Adrenal gland (tissue), 5 donors: Measurements from ENCODE around the gene VAMP4.

Experiments used
- POLR2A ChIP-seq, 2 donors: fragments of 450-650 bp; IDR thresholded peaks; one replicate each; pipeline ENCODE4 v1.6.1; 2017; ENCODE audit warnings: antibody characterized with exemption in 2 of 2, mild to moderate bottlenecking in 2 of 2, moderate library complexity in 1 of 2
- TF ChIP-seq, protein P1 (sequence below), 6 experiments: fragments of 450-650 bp in 4 of 6; fragments of 200-600 bp in 2 of 6; sonication (generic) in 1 of 6; IDR thresholded peaks; 1 replicate in 5 of 6; 2 replicates in 1 of 6; pipeline versions ENCODE4 v1.5.1 to v1.8.0; 2016 to 2021; ENCODE audit warnings: antibody characterized with exemption in 6 of 6, mild to moderate bottlenecking in 2 of 6, moderate library complexity in 1 of 6
- donor health status: DM: no; HTN: no; CAD: no.

DNA sequence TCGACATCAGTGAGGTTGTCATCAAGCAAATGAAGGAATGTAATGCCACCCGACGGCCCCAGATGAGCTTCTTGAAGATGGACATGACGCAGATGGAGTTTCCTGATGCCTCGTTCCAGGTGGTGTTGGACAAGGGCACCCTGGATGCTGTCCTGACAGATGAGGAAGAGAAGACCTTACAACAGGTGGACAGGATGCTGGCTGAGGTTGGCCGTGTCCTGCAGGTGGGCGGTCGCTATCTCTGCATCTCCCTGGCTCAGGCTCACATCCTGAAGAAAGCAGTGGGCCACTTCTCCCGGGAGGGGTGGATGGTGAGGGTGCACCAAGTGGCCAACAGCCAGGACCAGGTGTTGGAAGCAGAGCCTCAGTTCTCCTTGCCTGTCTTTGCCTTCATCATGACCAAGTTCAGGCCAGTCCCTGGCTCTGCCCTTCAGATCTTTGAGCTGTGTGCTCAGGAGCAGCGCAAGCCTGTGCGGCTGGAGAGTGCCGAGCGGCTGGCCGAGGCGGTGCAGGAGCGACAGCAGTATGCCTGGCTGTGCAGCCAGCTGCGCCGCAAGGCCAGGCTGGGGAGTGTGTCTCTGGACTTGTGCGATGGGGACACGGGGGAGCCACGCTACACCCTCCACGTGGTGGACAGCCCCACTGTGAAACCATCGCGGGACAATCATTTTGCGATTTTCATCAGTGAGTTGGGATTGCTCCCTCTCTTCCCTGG is 42.1 kb upstream of the VAMP4 start:
- TF ChIP-seq, protein P1, sequence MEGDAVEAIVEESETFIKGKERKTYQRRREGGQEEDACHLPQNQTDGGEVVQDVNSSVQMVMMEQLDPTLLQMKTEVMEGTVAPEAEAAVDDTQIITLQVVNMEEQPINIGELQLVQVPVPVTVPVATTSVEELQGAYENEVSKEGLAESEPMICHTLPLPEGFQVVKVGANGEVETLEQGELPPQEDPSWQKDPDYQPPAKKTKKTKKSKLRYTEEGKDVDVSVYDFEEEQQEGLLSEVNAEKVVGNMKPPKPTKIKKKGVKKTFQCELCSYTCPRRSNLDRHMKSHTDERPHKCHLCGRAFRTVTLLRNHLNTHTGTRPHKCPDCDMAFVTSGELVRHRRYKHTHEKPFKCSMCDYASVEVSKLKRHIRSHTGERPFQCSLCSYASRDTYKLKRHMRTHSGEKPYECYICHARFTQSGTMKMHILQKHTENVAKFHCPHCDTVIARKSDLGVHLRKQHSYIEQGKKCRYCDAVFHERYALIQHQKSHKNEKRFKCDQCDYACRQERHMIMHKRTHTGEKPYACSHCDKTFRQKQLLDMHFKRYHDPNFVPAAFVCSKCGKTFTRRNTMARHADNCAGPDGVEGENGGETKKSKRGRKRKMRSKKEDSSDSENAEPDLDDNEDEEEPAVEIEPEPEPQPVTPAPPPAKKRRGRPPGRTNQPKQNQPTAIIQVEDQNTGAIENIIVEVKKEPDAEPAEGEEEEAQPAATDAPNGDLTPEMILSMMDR (IDR thresholded peaks at IDR 0.05): no peak
- no peak for TF ChIP-seq POLR2A (IDR thresholded peaks at IDR 0.05)
